B cell (primary cell): ENCODE results near the gene MYBPHL. TPM values are rescaled to one million over a fixed set of nuclear protein-coding genes. Genes with fewer than 3 reads are reported as not detected.

ENCODE experiments used
- ATAC-seq: fragments of 200-7000 bp; cut with Tn5 transposase; one replicate; pipeline ENCODE4 v1.10.0; 2021; ENCODE audit warnings: low read depth, mild to moderate bottlenecking, moderate number of reproducible peaks, moderate library complexity
- CTCF ChIA-PET: fragments of 350-600 bp; sonication (Branson Sonifier 250); formaldehyde crosslinking; loops from one replicate; lab custom pipeline; 2021; ENCODE audit warnings: antibody characterized with exemption, inconsistent platforms; lab: Charles Lee
- POLR2A ChIA-PET: fragments of 350-600 bp; sonication (Branson Sonifier 250); formaldehyde crosslinking; loops from one replicate; lab custom pipeline; 2021; ENCODE audit warnings: antibody characterized with exemption; lab: Charles Lee
- DNase-seq: peaks from one replicate; pipeline ENCODE4 v3.0.0; 2013
- H2AFZ ChIP-seq: 2 replicates; pipeline ENCODE4 v1.6.1; 2012; ENCODE audit warnings: mild to moderate bottlenecking, low read depth, low read length; ENCODE audit not compliant: insufficient read depth, poor library complexity, severe bottlenecking
- H3K27ac ChIP-seq, 2 donors: 1 replicate in 1 of 2; 2 replicates in 1 of 2; pipeline ENCODE4 v1.5.1; 2012 to 2013; ENCODE audit warnings: low read length in 2 of 2, mild to moderate bottlenecking in 2 of 2, moderate library complexity in 1 of 2
- H3K27me3 ChIP-seq, 4 experiments: fragments of 200-600 bp in 1 of 4; sonication (generic) in 1 of 4; replicated peaks in 1 of 4; 1 replicate in 2 of 4; 2 replicates in 2 of 4; pipeline versions ENCODE4 v1.6.1 to v1.7.0; 2013 to 2016; ENCODE audit warnings: low read length in 3 of 4, mild to moderate bottlenecking in 2 of 4, mixed read lengths in 1 of 4, moderate library complexity in 1 of 4; ENCODE audit not compliant: insufficient read depth in 4 of 4, control insufficient read depth in 3 of 4; ENCODE audit errors: control extremely low read depth in 1 of 4
- H3K36me3 ChIP-seq, 2 experiments: replicated peaks in 1 of 2; 1 replicate in 1 of 2; 2 replicates in 1 of 2; pipeline versions ENCODE4 v1.6.1 to v1.7.1; 2013; ENCODE audit warnings: low read length in 1 of 2; ENCODE audit not compliant: insufficient read depth in 2 of 2, control insufficient read depth in 1 of 2; ENCODE audit errors: control extremely low read depth in 1 of 2, extremely low read depth in 1 of 2
- H3K4me1 ChIP-seq, 2 donors: fragments of 200-600 bp in 1 of 2; sonication (generic) in 1 of 2; 1 replicate in 1 of 2; 2 replicates in 1 of 2; pipeline versions ENCODE4 v1.5.1 to v1.6.1; 2013 to 2017; ENCODE audit warnings: low read length in 2 of 2; ENCODE audit not compliant: control insufficient read depth in 2 of 2, insufficient read depth in 2 of 2
- H3K4me2 ChIP-seq: replicated peaks from 2 replicates; pipeline ENCODE3; 2012; ENCODE audit warnings: mild to moderate bottlenecking, low read depth, low read length; ENCODE audit not compliant: poor library complexity, severe bottlenecking
- H3K4me3 ChIP-seq, 5 experiments: fragments of 200-600 bp in 1 of 5; sonication (generic) in 1 of 5; 1 replicate in 3 of 5; 2 replicates in 2 of 5; pipeline versions ENCODE4 v1.5.1 to v1.7.0; 2011 to 2016; ENCODE audit warnings: low read length in 4 of 5, mild to moderate bottlenecking in 4 of 5, low read depth in 2 of 5, control low read depth in 1 of 5, moderate library complexity in 1 of 5; ENCODE audit not compliant: insufficient read depth in 1 of 5; ENCODE audit errors: control extremely low read depth in 1 of 5, extremely low read depth in 1 of 5
- H3K79me2 ChIP-seq: fragments of 200-600 bp; sonication (generic); one replicate; pipeline ENCODE4 v1.6.0; 2016; ENCODE audit warnings: low read length; ENCODE audit not compliant: control insufficient read depth, insufficient read depth
- H3K9ac ChIP-seq: fragments of 200-600 bp; sonication (generic); 2 replicates; pipeline ENCODE4 v1.6.1; 2017; ENCODE audit warnings: mild to moderate bottlenecking, low read length, moderate library complexity
- H3K9me3 ChIP-seq, 3 donors: one replicate each; pipeline versions ENCODE4 v1.6.1 to v1.7.1; 2013; ENCODE audit warnings: low read length in 2 of 3; ENCODE audit not compliant: control insufficient read depth in 2 of 3, insufficient read depth in 1 of 3; ENCODE audit errors: control extremely low read depth in 1 of 3
- H4K20me1 ChIP-seq: 2 replicates; pipeline ENCODE4 v1.6.0; 2012; ENCODE audit warnings: mild to moderate bottlenecking, low read length; ENCODE audit not compliant: insufficient read depth, control insufficient read depth, poor library complexity, severe bottlenecking
- H3K27ac Mint-ChIP-seq: one replicate; pipeline ENCODE4 v1.8.0; 2021; ENCODE audit warnings: mixed read lengths
- H3K27me3 Mint-ChIP-seq: one replicate; pipeline ENCODE4 v1.8.0; 2021; ENCODE audit warnings: mixed read lengths
- H3K4me1 Mint-ChIP-seq: one replicate; pipeline ENCODE4 v1.8.0; 2021; ENCODE audit warnings: mixed read lengths
- H3K4me3 Mint-ChIP-seq: one replicate; pipeline ENCODE4 v1.8.0; 2021; ENCODE audit warnings: mixed read lengths
- H3K9me3 Mint-ChIP-seq: one replicate; pipeline ENCODE4 v1.8.0; 2022; ENCODE audit warnings: mixed read lengths; ENCODE audit not compliant: insufficient read depth
- CTCF ChIP-seq: fragments of 200-600 bp; IDR thresholded peaks from one replicate; pipeline ENCODE4 v1.8.0; 2022; ENCODE audit warnings: antibody characterized with exemption, mild to moderate bottlenecking
- EZH2 ChIP-seq: IDR thresholded peaks from 2 replicates; pipeline ENCODE4 v1.6.1; 2012; ENCODE audit warnings: borderline replicate concordance, low read depth, mild to moderate bottlenecking, moderate library complexity, low read length; ENCODE audit not compliant: insufficient read depth, poor library complexity, severe bottlenecking
- WGBS: methylation state at CpG from one replicate; pipeline ENCODE4 v1.1.5; 2013; ENCODE audit warnings: missing lambda C conversion rate; ENCODE audit not compliant: insufficient coverage; 5-methylcytosine and 5-hydroxymethylcytosine counted together
- intact Hi-C: fragments of 100-400 bp; cut with micrococcal nuclease; formaldehyde crosslinking; loops from one replicate; pipeline ENCODE4 v1.10.0; 2022
- polyA plus RNA-seq: library from polyadenylated mRNA; depleted of rRNA; stranded (reverse); fragments of >200 nt; gene quantifications from 2 replicates; pipeline ENCODE4 v1.2.3, GENCODE V29; 2012
- total RNA-seq, 2 donors: library from RNA; stranded (reverse); fragments of 120-200 nt in 1 of 2; gene quantifications; 1 replicate in 1 of 2; 2 replicates in 1 of 2; pipeline versions ENCODE4 v1.2.3 to v1.2.4, GENCODE V29; 2013 to 2022

MYBPHL gene
- total and polyA plus RNA-seq, 2 donors (not counting 1 experiment from before 2014, with no cell fraction given) = not detected

DNA sequence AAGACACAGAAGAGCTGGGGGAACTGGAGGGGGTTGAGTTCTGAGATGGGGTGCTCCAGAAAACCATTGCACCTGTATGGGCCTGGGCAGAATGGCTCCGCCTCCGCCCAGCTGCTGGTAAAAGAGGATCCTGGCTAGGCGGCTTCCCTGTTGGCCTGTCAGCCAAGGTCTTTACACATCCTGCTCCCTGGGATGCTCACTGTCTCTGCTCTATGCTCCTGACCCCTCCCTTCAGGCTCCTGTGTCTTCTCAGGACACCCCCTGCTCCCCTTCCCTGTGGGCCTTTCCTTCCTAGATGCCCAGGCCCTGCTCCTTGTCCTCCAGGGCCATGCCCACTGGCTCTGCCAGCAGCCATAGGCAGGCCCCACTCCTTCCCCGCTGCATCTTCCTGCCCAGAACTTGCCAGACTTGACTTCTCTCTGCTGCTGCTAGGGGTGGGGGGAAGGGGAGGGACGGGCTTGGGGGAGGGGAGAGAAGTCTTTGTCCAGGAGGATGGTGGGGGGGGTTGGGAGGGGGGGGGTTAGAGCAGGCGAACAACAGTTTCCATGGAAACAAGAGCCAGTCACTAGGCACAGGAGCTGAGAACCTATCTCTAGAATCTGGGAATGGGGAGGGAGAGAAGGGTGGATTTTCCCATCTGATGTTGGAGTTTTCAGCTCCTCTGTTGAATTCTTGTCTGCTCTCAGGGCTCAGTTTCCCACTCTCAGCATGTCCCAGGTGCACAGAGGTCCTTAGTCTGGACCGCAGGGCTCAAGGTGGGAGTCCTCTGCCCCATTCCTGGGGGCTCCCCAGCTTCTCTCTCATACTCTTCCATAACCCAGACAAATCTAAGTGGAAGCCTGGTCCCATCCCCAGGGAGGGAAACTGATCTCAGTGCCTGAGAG lies 46.9 kb downstream of the MYBPHL start:
- H3K9ac ChIP-seq = no peak overlapping the region
- Mint-ChIP-seq H3K27ac (no peak overlapping the region), H3K4me1 (peaks cover 4% of the 10 kb centered on the region), H3K4me3 (no peak overlapping the region), H3K9me3 (no peaks in the 10 kb centered on the region), H3K27me3 (peaks cover 9% of the 10 kb centered on the region)
- ChIA-PET CTCF (interaction anchor here (1.3 to 8.1 kb wide), 2 partner anchors 17 to 140 kb away, joined by 3 to 73 read pairs; no protein-coding TSS in a partner anchor), POLR2A (no interaction called here)
- no peak overlapping the region for H3K27ac ChIP-seq
- no peak overlapping the region for H3K4me2 ChIP-seq
- H3K9me3 ChIP-seq = no peaks in the 10 kb centered on the region
- H3K4me1 ChIP-seq = peaks cover 0 to 3% of the 10 kb centered on the region in 2 donors
- intact Hi-C loops = no loop called here
- H3K27me3 ChIP-seq = peaks cover 0 to 4% (median 0%) of the 10 kb centered on the region in 4 experiments
- WGBS = 86% methylated on average over 5 of the region's 7 CpGs
- H3K36me3 ChIP-seq = no peaks in the 10 kb centered on the region
- H3K79me2 ChIP-seq = no peaks in the 10 kb centered on the region
- no peak overlapping the region for H2AFZ ChIP-seq
- no peaks in the 10 kb centered on the region for H4K20me1 ChIP-seq
- no peak for ATAC-seq
- TF ChIP-seq EZH2 (no peak), CTCF (no peak)
- no peak overlapping the region for H3K4me3 ChIP-seq
- no peak for DNase-seq
